Measurements from ENCODE around the gene POLRMT.
A peak's percentile ranks its signal among the peaks of the same experiment; 100 is the strongest.

POLRMT gene

DNA sequence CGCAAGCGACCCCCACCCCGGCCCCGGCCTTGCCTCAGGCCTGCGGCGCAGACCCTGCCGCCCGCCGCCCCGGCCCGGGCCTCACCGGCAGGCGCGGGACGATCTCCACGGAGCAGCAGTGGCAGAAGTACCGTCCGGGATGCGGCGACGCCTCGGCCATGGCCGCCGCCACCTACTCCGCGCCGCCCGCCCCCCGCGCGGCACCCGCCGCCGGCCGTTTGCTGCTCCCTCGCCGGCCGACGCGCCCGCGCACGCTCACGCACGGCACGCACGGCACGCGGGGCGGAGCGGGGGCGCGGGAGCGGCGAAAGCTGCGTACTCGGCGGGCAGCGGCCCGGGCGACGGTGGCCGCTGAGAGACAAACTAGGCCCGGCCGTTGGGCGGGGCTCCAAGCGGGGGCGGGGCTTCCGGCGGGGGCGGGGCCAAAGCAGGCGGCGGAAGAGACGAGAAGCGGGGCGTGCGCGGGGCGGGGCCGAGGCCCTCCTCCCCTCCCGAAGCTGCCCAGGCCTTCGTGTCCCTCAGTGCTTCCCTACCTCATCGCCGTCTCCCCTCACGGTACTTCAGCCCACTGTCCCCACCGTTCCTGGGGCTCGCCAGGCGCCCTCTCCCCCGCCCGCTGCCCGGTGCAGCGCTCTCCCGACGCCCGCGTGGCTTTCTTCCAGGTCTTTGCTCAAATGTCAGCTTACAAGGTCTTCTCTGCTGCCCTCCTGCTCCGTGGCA lies 29.8 kb upstream of the POLRMT start, which contains the start of gene RNF126:
Gene RNF126 (minus strand): TSS at position 253 of the 720 bp plus-strand sequence. CDS start 93 bp downstream, at position 160.
- DNase-seq, result peak; percentile 94

DNA sequence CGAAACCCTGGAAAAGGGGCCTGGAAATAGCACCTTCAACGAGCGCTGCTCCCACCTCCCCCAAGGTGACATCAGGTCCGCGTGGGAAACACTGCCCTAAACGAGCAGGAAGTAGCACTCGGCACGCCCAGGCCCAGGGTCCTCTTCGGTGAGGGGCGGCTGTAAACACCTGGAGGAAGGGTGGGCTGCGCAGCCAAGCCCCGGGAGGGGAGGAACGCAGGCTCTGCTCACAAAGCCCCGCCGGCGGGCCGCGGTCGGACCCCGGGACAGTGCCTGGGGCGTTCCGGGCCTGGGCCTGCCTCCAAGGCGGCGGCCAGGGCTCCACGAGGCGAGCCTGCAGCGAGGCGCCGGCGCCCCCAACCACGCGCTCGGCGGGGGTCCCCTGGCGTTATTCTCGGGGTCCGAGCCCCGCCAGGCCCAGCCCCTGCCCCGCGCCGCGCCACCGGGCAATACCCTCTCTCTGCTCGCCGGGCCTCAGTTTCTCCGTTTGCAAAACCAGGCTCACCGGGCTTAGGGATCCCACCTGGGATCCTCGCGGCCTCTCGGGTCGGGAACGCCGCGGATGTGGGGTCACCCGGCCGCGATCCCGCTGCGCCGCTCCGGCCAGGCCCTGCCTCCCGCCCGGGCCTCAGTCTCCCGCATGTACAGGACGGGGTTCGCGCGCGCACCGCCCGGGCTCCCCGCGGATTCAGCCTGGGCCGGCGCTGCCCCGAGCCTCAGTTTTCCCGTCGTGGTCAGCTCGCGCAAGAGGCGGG lies 29.0 kb upstream of the POLRMT start:
- peak; percentile 31 for DNase-seq

DNA sequence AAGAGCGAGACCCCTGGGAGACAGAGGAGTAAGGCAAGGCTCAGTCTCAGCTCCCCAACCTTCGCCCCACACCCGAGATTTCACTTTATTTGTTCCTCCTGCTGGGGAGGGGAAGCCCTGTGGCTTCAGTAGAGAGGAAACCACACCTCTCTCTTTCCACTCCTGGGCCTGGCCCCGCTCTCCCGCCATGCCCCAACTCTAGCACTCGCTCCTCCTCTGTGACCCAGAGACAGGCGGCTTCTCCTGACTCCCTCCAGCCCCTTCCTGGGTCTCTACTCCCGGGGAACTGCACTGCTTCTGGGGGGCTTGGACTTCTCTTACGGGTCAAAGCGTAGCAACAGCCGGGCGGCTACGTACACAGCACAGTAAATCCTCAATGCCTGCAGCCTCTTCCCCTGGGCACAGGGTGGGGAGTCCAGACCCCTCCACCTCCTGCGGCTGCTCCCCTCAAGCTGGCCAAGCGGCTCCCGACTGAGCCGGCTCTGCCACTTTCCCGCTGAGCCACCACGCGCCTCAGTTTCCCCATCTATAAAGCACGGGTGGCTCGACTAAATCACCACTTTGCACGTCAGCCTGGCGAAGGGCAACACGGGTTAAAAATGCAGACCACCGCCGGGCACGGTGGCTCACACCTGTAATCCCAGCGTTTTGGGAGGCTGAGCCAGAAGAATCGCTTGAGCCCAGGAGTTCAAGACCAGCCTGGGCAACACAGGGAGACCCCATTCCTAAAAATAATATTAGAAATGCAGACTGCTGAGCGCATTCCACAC lies 28.3 kb upstream of the POLRMT start:
- DNase-seq, result no peak

DNA sequence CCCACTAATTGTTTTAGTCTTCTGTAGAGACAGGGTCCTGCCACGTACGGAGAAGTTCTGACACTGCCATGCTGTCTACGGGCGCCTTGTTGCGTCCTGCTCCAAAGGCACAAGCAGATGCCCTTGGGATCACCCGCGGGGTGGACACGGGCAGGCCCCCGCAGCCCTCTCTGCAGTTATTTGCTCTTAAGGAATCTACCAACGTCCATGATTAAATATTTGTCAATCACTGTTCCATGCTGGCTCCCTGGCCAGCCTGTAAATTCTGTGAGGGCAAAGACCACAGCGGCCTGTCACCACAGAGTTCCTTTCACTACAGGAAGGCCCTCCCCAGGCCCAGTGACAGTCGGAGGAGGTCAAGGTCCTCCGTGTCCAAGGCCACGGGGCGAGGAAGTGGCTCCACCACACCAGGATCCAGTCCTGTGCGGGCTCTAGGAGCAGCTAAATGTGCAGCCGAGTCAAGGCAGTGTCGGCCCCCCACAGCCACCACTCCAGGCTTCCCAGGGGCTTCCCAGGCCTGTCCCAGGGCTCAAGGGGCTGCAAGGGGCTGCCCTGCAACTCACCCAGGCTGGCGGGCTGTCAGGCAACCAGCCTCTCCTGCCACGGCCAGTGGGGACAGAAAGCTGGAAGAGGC lies 27.6 kb upstream of the POLRMT start:
- no peak for DNase-seq

DNA sequence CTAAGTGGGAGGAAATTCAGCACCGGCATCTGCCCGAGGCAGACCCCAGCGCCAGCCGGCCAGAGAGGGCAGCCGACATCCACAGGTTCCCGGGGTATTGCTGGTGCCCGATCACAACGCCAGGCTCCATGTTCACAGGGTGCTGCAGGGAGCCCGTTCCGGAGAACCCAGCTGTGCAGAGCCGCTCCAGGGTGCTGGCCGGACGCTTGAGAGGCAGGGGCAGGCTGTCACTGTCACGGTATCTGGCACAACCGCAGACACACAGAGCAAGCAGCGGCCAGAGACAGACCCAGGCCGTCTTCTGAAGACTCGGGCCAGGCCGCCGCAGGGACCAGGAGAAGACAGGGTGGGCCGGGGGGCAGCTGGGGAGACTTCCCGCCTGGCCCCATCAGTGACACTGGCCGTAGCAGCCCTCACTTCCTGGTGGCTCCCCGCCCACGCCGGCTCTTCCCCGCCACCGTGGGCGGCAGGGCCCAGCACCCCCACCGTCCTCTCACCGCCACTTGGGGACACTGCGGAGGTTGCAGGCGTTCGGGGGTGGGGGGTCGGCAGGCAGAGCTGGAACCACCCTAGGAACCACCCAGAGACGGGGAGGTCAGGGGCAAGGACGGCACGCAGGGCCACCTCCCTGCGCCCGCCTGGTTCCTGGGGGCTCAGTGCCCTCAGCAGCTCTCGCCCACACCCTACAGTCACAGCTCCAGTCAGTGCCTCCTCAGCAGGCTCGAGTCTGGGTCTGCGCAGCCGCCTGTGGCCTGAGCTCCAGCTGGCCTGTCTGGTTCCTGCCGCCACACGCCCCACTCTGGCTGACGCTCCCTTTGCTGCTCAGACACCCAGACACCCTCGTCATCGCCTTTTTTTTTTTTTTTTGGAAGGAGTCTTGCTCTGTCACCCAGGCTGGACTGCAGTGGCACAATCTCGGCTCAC lies 25.8 kb upstream of the POLRMT start:
- no peak for DNase-seq

DNA sequence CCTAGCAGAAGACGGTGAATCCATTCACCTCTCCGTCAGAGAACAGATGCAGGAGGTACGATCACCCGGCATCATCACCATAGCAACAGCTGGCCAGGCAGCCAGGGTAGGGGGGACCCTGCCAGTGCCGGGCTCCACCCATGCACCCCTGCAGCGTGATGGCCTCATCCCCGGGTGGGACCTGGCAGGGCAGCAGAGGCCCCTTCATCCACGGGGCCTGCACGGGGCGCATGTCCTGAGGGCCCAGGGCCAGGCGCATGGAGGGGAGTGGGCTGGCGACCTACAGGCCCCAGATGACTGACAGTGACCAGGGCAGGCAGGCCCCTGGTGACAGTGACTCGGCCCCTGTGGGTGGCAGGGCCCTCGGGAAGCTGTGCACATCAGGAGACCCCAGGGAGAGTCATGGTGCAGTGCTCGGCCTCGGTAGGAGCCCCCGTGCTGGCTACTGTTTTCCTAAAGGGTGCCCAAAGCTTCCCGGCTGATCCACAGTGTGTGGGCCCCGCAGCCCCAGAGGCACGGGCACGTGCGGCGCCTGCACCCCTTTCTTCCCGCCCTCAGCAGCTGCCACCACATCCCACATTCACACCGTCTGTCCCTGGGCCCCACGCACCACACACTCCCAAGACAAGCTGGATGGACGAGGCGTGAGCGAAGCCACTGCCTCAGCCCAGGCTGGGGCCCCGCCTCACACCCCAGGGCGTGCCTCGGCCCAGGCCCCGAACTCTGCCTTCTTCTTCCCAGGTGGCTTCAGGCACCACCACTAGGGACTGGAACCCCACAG lies 24.9 kb upstream of the POLRMT start:
- no peak for DNase-seq

DNA sequence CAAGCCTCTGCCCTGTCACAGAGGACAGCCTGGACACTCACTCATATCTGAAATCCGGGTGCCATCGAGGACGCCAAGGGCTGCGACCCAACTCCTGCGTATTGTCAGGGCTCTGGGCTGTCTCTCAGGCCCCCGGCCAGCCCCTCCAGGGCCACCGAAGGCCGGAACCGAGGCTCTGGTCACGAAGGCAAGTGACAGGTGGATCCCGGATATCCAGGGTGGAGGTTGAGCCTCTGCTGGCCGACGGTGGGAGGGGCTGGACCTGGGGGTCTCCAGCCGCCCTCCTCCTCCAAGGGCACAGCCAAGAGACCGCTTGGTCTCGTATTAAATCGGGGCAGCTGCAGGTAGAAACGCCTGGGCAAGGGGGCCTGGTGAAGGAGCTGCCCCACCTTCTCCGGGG lies 24.3 kb upstream of the POLRMT start:
- DNase-seq, result no peak

DNA sequence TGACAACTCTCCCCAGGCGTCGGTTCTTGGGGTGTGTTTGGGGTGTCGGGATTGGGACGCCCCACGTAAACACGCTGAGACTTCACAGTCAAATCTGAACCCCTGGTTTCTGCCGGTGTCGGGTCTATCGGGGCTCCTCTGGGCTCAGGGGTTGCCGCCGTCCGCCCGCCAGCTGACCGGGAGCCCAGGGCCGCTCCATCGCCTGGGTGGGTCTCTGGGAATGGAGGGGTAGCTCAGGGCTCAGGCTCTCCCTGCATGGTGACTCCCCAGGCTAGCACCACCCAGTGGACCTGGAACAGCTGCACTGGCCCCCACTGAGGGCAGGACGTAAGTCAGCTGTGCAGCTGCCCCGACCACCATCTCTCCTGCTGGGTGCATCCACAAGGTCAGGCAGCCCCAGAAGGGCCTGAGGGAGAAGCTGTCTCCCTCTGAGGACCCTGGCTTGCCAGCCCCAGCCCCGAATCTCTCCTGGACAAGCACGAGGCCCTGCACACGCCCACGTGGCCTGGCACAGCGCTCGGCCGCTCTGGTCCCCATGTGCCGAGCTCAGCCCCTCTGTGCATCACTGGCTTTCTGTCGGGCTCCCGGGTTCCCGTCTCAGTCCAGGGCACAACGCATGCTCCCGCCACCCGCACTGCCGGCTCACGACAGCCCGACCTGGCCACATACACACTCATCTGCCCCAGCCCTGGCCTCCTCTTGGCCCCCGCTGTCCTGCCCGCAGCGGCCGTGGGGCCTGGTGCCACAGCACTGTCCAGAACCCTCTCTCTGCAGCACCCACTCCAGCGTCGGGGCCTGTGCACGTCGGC lies 23.6 kb upstream of the POLRMT start:
- DNase-seq, result no peak

DNA sequence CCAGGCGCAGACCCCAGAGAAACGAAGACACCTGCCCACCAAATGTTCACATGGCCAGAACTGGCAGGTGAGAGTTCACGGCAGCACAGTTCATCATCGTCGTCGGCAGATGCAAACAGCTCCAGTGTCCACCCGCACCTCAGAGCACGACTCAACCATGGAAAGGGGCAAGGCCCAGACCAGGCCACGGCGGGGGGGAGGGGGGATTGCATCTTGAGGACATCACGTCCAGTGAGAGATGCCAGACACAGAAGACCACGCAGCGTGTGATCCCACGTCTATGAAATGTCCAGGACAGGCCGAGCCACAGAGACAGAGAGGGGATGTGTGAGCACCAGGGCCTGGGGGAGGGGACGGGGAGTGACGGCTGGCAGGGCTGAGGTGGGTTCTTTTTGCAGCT lies 22.4 kb upstream of the POLRMT start:
- DNase-seq, result no peak

DNA sequence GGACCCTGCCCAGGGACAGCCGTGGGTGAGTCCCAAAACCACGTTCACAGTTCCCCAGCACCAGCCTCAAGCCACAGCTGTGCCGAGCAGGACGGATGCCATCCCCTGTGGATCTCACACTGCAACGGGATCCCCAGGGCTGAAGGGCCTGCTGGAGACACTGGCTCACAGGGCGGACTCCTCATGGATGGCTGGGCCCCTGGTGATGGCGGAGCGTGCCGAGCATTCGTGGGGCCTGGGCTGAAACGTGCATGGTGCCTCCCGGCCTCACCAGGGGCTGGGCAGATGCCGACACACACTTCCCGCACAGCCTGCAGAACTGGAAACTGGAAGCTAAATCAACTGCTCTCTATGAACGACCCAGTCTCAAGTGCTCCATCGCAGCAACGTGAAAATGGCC lies 20.1 kb upstream of the POLRMT start:
- DNase-seq, result no peak

DNA sequence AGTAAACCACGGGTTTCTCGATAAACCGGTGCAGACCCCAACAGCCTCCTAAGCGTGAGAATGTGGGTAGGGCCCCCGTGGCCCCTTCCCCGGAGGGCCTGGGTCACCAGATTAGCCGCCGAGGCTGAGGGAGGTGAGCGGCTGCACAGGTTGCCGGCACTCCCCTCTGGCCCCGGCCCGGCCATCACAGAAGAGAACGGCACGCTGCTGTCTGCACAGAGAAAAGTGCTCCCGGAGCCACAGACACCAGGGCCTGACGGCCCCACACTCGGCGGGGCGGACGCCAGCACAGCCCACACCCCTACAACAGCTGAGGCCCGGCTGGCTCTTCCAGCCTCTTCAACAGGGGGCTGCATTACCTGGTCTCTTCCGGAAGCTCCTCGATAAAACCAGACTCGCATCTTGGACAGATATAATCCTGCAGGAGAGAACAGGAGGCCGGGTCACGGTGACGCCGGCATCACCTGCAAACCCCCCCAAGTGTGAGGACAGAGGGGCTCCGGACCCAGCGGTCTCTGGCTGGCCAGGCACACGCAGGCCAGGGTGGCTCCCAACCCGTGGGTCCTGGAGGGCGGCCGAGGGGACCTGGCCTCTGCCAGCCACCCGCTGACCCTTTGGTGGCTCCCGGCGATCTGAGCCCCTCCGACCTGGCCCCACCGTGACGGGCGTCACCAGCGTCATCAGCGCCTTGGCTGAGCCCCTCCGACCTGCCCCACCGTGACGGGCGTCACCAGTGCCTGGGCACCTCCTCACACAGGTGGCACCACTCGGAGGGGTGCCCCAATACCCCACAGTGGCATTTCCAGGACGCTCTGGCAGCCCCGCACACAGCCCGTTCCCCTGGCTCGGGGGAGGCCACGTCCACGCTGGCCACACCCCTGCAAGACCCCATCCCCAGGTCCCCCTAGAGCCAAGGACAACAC lies 19.4 kb upstream of the POLRMT start:
- no peak for DNase-seq

DNA sequence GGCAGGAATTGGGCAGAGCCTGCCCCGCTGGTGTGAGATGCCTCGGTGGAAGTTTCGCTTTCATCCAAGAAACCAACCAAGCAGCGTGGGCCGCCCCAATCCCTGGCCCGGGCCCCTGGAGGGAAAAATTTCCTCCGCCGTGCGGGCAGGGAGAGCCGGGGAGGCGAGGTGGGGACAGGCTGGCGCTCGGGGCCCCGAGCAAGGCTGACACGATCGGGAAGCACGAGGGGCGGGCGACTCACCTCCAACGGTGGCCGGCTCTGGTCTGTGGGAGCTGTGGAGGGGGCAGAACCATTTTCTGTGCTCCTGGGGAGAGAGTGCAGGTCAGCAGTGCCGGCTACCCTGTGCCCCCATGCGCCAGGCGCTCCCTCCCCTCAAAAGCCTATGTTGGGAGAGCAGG lies 18.7 kb upstream of the POLRMT start:
- DNase-seq, result no peak

DNA sequence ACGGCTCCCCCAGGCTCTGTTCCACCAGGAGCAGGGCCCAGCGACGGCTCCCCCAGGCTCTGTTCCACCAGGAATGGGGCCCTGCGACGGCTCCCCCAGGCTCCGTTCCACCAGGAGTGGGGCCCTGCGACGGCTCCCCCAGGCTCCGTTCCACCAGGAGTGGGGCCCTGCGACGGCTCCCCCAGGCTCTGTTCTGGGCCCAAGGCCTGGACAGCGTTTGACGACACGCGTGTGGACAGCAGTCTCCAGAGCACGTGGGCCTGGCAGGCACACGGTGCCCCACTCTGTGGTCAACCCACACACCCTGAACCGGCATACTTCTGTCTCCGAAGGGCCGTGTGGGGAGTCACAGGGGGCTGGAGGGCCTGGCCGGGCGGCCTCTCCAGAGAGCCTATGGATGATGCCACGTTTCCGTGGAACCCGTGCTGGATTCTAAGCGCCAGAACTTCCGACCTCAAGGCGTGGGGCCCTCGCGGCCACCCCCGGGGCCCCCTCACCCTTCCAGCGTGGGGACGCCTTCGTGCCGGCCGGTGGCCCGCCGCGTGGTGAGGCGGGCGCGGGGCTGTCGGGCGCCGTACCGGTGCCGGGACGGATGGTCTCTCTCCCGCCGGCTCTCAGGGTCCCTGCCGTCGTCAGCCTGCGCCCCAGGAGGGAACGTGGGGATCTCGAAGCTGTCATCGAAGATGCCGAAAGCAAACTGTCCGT lies 17.9 kb upstream of the POLRMT start:
- no peak for DNase-seq

DNA sequence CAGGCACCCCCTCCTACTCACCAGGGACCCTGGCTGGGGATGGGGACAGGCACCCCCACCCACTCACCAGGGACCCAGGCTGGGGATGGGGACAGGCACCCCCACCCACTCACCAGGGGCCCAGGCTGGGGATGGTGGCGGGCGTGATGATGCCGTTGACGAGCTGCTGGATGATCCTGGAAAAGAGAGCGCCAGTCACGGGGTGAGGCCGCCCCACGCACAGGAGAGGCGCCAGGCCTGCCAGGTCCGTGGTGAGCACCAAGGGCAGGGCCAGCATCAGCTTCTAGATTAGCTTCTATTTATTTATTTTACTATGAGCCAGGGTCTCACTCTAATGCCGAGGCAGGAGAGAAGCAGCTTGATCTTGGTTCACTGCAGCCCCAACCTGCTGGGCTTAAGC lies 16.8 kb upstream of the POLRMT start:
- no peak for DNase-seq

DNA sequence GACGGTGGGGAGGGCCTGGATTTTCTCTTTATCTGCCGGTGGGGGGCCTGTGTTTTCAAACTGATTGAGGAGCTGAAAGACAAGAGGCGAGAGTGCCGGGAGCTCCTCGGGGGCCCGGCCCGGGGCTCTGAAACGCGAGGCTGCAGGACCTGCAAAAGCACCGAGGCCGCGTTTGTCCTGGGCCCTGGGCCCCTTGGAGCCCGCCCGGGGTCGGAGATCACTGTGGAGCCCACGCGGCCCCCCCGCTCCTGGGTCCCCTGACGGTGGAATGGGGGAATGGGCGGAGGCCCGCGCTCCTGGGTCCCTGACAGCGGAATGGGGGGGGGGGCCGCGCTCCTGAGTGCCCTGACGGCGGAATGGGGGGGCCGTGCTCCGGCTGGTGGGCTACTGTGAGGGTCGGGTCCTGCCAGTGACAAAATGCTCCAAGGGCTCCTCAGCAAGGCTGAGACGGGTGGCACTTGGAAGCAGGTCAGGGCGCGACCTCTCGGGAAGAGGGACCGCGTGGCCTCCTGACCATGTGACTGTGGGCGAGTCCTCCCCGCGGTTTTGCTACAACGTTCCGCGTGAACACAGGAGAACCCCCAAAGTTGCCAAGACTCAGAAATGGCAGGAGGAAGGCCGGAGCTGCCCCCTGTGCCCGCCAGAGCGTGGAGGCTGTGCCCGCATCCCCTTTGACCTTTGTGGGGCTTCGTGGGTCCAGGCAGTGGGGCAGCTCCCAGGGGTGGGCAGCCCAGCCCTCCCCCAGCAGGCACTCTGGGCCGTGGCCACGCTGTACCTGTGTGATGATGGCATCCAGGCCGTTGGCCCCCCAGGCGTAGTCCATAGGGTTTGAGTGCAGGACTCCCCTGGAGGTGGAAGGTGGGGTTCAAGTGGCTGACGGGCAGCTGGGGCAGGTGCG lies 15.8 kb upstream of the POLRMT start:
- DNase-seq, result no peak

DNA sequence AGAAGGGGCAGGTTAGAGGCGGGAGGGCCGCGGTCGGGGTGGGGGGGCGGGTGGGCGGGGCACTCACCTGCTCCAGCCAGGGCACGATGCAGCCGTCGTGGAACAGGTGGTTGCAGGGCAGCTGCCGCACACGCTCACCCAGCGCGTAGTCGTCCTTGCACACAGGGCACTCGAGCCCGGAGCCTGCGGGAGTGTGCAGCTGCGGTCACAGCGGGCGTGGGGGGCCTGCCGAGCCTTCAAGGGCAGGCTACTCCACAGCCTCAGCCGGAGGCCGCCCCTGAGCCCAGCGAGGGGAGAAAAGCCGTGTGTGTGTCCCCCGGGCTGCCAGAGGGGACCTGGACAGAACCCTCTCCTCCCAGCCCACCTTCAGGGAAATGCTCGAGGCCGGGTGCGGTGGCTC lies 15.0 kb upstream of the POLRMT start:
- DNase-seq, result no peak
